Esophagus (tissue), 2 donors: ENCODE data around the gene BLMH. TPM values are rescaled to one million over a fixed set of nuclear protein-coding genes. Genes with fewer than 3 reads are reported as not detected.

Experiments
- H3K27ac ChIP-seq, 2 donors: one replicate each; pipeline ENCODE4 v1.5.1; 2013; ENCODE audit warnings: low read depth in 2 of 2, mild to moderate bottlenecking in 2 of 2, inconsistent platforms in 1 of 2, low read length in 1 of 2, moderate library complexity in 1 of 2
- H3K27me3 ChIP-seq, 2 donors: one replicate each; pipeline ENCODE4 v1.6.1; 2013; ENCODE audit warnings: low read length in 2 of 2, control low read depth in 1 of 2, mild to moderate bottlenecking in 1 of 2; ENCODE audit not compliant: insufficient read depth in 2 of 2, control insufficient read depth in 1 of 2
- H3K36me3 ChIP-seq, 2 donors: one replicate each; pipeline ENCODE4 v1.6.1; 2013; ENCODE audit warnings: low read length in 1 of 2; ENCODE audit not compliant: control insufficient read depth in 2 of 2, insufficient read depth in 2 of 2
- H3K4me1 ChIP-seq, 2 donors: one replicate each; pipeline ENCODE4 v1.6.1; 2013; ENCODE audit warnings: low read length in 1 of 2; ENCODE audit not compliant: control insufficient read depth in 2 of 2, insufficient read depth in 2 of 2
- H3K4me3 ChIP-seq, 2 donors: one replicate each; pipeline ENCODE4 v1.5.1; 2013; ENCODE audit warnings: low read length in 2 of 2, mild to moderate bottlenecking in 2 of 2, low read depth in 1 of 2, moderate library complexity in 1 of 2
- H3K9me3 ChIP-seq, 2 donors: one replicate each; pipeline ENCODE4 v1.6.1; 2013; ENCODE audit warnings: mild to moderate bottlenecking in 2 of 2, low read depth in 1 of 2, low read length in 1 of 2, moderate library complexity in 1 of 2; ENCODE audit not compliant: control insufficient read depth in 2 of 2, insufficient read depth in 1 of 2
- WGBS, 2 donors: extraction: QIAGEN DNeasy Blood & Tissue Kit; methylation state at CpG; one replicate each; pipeline ENCODE4 v1.1.7; 2013; 5-methylcytosine and 5-hydroxymethylcytosine counted together
- polyA plus RNA-seq, 2 donors: library from polyadenylated mRNA; stranded (reverse); fragments of 200-250 nt; gene quantifications; one replicate each; pipeline ENCODE4 v1.2.3, GENCODE V29; 2013
- donor health status: healthy with polysubstance abuse.
- donor health status: Bipolar disorder and iron deficiency.

Gene BLMH
- polyA plus RNA-seq, 2 donors, result 8.9 to 23.7 TPM

DNA sequence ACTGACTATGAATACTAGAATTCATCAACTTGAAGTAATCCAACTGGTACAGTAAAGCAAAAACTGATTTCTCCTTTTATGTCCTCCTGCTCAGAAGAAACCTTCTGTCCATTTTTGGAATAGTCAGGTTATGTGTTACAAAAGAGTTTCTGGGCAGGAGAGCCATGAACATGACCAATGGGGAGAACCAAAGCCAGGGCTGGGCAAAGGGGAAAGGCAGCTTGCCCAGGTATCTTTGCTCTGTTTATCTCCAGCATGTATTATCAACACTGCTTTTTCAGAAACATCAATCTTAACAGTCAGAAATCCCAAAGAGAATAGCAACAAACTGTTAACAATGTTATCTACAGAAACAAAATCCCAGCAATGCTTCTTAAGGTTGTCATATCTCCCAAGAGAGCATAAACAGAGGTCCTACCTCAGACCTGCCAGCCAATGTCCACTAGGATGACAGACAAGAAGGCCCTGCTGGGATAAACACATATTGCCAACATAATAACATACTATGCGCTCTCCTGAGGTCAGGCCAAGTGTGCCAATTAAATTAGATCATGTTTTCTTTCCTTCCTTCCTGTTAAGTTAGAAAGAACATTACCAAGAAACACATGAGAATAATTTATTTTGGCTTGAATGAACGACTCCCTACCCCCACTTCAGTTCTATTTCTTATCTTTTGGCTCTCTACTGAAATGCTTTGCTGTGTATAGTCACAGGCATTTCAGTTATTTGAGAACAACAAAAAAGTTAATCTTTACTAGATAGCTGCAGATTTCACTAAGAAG, 28.0 kb downstream of the BLMH start:
- Histone ChIP-seq H3K27ac (no peak overlapping the region), H3K4me1 (no peaks in the 10 kb centered on the region), H3K27me3 (no peaks in the 10 kb centered on the region), H3K4me3 (no peak overlapping the region), H3K9me3 (no peaks in the 10 kb centered on the region), H3K36me3 (peaks cover 8 to 13% of the 10 kb centered on the region in 2 donors)
- 53 to 59% methylated on average over 2 of the region's 2 CpGs for WGBS, 2 donors

DNA sequence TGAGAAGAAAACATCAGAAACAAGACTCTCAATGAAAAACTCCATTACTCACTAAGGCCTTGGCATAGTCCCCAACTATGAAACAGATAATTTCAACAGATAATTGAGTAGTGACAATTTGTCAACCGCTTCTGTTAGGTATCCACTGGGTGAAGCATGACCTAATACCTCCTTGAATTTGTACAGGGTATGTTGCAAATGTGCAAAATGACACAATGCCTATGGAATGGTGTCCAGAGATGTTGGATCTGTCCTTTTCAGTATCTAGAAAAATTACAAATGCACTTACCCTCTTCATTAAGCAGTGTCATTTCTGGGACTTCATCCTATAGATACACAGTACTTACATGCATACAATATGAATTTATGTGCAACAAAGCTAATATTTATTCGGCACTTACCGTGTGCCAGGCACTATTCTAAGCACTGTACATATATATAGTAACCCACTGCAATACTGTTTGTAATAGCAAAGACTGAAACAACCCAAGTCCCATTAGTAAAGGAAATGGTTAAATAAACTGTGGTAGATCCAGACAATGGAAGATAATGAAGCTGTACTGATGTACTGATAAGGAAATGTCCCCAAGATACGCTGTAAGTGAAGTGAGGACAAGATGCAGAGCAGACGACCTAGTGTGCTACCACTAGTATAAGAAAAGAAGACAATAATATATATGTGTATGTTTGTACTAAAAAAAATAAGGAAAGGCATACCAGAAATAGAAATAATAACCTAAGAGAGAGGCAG, 34.8 kb downstream of the BLMH start:
- H3K9me3 ChIP-seq, result no peaks in the 10 kb centered on the region
- no peak overlapping the region for H3K4me3 ChIP-seq
- WGBS, 2 donors, result 83 to 86% methylated on average over 5 of the region's 5 CpGs
- no peaks in the 10 kb centered on the region for H3K4me1 ChIP-seq
- H3K36me3 ChIP-seq, result peaks cover 8 to 11% of the 10 kb centered on the region in 2 donors
- H3K27ac ChIP-seq, result no peak overlapping the region
- H3K27me3 ChIP-seq, result no peaks in the 10 kb centered on the region

DNA sequence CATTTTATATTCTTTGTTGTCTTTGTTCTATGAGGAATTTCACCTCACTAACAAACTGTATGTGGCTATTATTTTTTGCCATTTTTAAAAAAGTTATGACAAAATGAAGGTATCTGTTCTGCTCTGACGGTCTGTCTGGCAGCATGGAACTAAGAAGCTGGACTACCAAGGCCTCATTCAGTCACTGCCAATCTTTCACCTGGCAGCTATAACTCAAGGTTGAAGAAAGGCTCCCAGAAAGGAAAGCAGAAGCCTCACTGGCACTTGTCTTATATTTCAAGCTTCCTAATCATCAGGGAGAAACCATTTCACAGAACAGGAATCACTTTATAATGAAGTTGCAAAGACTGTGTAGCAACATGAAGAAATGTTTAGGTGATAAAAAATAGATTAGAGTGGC, 37.6 kb downstream of the BLMH start:
- H3K4me3 ChIP-seq, result no peak overlapping the region
- no peaks in the 10 kb centered on the region for H3K4me1 ChIP-seq
- H3K9me3 ChIP-seq, result no peaks in the 10 kb centered on the region
- no peak overlapping the region for H3K27ac ChIP-seq
- no peaks in the 10 kb centered on the region for H3K27me3 ChIP-seq
- WGBS, 2 donors, result 73 to 76% methylated on average over 1 of the region's 1 CpG
- H3K36me3 ChIP-seq, result peaks cover 5 to 6% of the 10 kb centered on the region in 2 donors

DNA sequence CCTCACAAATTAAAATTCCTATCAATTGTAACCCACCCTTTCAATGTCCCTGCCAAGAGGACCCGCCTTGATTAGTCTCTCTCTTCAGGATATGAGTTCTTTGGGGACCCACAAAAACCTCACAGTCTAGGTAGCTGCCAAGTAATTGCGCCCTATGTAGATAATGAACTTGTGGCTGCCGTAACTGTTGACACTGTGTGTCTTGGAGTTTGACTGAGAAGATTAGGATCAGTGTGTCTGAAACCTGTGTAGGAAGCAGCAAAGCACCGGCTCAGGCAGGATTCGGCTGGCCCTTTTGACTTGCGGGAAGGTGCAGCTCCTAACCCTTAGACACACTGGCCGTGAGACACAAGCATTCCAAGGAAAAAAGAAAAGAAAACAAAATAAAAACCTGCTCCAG, 38.4 kb downstream of the BLMH start:
- H3K27me3 ChIP-seq, result no peaks in the 10 kb centered on the region
- no peaks in the 10 kb centered on the region for H3K9me3 ChIP-seq
- 77 to 86% methylated on average over 7 of the region's 7 CpGs for WGBS, 2 donors
- no peak overlapping the region for H3K27ac ChIP-seq
- peaks cover 2 to 13% of the 10 kb centered on the region in 2 donors for H3K36me3 ChIP-seq
- H3K4me3 ChIP-seq, result no peak overlapping the region
- H3K4me1 ChIP-seq, result no peaks in the 10 kb centered on the region

DNA sequence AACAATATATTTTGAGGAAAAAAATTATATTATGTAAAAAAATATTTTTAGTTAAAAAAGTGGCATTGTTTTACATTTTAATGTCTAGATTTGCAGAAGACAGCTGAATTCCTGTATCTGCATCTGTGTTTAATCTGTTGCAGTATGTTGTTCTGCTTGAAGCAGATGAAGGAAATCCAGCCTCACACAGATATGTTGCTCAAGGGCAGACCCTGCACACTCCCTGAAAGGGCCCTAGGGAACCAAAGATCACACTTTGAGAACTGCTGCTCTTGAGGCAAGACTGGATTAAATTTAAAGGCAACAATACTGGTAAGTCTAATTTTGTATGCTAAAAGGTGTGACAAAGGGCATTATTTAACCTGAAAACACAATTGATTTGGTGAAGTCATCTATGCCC, 39.8 kb downstream of the BLMH start:
- H3K27me3 ChIP-seq, result no peaks in the 10 kb centered on the region
- no peaks in the 10 kb centered on the region for H3K4me1 ChIP-seq
- H3K9me3 ChIP-seq, result no peaks in the 10 kb centered on the region
- H3K4me3 ChIP-seq, result no peak overlapping the region
- H3K27ac ChIP-seq, result no peak overlapping the region
- H3K36me3 ChIP-seq, result peaks cover 5 to 16% of the 10 kb centered on the region in 2 donors

DNA sequence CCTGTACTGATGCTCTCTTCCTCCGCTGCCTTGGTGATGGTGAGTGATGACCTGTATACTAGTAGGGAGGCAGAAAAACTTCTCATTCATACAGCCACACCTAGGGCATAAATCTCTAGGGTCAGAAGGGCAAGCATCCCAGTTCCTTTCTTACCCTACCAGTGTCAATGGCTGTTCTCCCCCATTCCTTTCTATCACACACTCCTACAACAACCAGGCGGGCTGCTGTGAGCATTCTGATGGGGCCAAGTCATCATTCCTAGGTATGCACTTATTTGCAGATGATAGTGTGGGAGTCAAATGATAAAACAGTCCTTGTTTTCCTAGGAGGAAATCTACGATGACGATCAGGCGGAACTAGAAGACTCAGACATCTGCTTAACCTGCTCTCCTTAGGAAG, 42.3 kb downstream of the BLMH start:
- Histone ChIP-seq H3K9me3 (no peaks in the 10 kb centered on the region), H3K27me3 (no peaks in the 10 kb centered on the region), H3K36me3 (peaks cover 5 to 16% of the 10 kb centered on the region in 2 donors), H3K4me3 (no peak overlapping the region), H3K27ac (no peak overlapping the region), H3K4me1 (no peaks in the 10 kb centered on the region)
- WGBS, 2 donors, result 96 to 97% methylated on average over 5 of the region's 5 CpGs

DNA sequence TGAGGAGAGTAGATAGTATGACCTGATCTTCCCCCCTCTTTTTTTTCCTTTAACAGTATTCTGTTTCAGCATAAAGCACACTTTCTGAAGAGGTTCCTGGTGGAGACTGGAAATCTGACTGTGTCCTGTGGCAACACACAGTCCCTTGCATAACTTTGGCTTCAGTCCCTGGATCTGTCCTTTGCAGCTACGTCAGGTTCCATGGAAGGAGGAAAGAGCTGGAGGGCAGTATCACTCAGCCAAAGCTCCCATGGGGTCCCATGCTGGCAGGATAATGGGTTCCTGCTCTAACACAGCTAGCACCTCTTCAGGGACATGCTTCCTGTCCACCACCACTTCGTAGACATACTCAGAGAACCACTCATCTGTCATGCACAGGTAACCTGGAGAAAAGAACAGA, 43.0 kb downstream of the BLMH start:
- no peak overlapping the region for H3K27ac ChIP-seq
- H3K4me1 ChIP-seq, result no peaks in the 10 kb centered on the region
- H3K36me3 ChIP-seq, result peaks cover 5 to 16% of the 10 kb centered on the region in 2 donors
- WGBS, 2 donors, result 85 to 87% methylated on average over 2 of the region's 2 CpGs
- H3K4me3 ChIP-seq, result no peak overlapping the region
- no peaks in the 10 kb centered on the region for H3K9me3 ChIP-seq
- H3K27me3 ChIP-seq, result no peaks in the 10 kb centered on the region

DNA sequence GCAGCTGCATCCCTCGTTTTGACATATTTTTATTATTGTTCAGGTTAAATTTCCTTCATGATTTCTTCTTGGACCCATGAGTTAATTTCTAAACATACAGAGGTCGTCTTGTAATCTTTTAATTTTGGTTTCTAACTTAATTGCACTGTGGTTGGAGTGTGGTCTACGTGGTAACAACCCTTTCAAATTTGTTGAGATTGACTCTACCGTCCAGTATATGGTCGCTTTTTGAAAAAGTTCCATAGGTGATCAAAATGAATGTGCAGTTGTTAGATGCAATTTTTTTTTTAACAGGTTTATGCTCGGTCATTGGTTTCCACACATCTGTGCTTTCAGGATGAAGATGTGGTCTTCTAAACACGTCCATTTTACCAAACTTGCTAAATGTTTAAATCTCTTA, 45.3 kb downstream of the BLMH start:
- Histone ChIP-seq H3K4me1 (no peaks in the 10 kb centered on the region), H3K27me3 (no peaks in the 10 kb centered on the region), H3K4me3 (no peak overlapping the region), H3K36me3 (peaks cover 3 to 13% of the 10 kb centered on the region in 2 donors), H3K9me3 (no peaks in the 10 kb centered on the region), H3K27ac (no peak overlapping the region)
- WGBS, 2 donors, result 84% methylated on average over 7 of the region's 7 CpGs

DNA sequence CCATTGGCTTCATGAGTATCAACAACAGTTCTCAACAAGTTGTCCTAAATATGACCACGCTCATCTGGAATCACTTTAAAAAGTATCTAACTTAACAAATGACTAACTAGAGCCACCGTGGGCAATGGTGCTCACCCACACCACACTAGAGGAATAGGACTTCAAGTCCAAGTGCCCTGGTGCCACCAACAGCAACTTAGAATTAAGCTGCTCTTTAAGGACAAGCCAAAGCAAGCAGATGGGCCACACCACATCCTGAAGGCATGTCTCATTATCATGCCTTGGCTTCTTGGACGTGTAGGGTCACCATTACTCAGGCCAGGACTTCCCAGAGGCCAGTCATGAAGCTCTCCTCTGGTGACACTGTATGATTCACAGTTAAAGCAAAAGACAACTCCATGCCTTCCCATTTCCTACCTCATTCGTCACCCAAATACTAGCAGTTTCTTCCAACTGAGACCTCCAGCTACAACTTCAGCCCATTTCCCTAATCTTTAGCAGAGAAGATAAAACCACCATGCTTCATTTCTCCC, 46.8 kb downstream of the BLMH start:
- Histone ChIP-seq H3K27me3 (no peaks in the 10 kb centered on the region), H3K4me3 (no peak overlapping the region), H3K4me1 (no peaks in the 10 kb centered on the region), H3K27ac (no peak overlapping the region), H3K36me3 (peaks cover 3 to 13% of the 10 kb centered on the region in 2 donors), H3K9me3 (no peaks in the 10 kb centered on the region)
- WGBS, 2 donors, result 68 to 70% methylated on average over 4 of the region's 4 CpGs
